NCI-H1694 treated with DMSO at 0.1 percent for 48 hours (cell line): ENCODE measurements around the gene CCDC124.

Experiments
- DNase-seq: peaks from one replicate; lab custom pipeline; 2025; lab: John Stamatoyannopoulos, UW

Gene CCDC124

DNA sequence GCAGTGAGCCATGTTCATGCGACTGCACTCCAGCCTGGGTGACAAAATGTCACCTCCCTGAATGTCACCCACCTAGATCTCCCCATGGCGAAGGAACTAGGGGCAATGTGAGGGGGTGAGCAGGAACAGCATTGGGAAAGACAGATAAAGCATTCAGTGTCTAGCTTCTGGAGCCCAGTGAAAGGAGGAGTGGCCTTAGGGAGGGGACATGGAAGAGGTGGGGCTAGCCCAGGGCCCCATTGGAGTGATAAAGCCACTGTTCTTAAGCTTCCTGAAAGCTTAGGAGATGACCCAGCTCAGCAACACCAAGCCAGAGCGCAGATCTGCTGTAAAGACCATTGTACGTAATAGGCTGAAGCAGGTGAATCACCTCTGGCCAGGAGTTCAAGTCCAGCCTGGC is 21.1 kb downstream of the CCDC124 start:
- no peak for DNase-seq

DNA sequence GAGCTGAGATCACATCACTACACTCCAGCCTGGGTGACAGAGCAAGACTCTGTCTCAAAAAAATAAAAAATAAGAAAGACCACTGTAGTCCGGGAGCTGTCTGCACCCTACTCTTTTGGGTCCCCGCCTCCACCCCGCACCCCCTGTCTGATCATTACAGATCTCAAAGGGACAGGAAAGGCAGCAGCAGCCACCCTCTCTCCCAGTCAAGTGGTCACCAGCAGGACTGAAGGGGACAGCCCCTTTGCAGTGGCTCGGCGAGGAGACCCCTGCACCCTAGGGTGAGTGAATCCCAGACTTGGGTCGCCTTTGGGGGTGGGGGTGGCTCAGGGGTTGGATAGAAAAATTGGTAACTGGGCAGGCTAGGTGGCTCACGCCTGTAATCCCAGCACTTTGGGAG is 21.6 kb downstream of the CCDC124 start:
- DNase-seq, result no peak

DNA sequence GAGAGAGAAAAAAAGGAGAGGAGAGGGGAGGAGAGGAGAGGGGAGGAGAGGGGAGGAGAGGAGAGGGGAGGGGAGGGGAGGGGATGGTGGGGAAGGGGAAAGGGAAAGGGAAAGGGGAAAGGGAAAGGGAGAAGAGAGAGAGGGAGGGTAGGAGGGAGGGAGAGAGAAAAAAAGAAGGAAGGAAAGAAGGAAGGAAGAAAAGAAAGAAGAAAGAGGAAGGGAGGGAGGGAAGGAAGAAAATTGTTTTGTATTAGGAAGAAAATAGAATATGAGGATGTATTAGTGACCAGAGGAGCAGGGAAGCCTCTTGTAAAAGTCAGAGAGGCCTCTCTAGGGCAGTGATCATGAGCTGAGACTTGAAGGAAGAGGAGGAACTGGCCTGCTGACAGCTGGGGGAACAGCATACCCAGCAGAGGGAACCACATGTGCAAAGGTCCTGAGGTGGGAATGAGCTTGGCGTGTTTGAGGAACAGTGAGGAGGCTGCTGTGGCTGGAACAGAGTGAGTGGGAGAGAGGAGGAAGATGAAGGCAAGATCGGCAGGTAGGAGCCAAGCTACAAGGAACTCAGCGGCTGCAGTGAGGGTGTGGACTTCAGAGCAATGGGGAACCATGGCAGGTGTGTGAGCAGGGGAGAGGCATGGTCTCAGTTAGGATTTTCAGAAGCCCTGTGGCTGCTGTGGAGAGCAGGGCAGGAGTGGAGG is 24.5 kb downstream of the CCDC124 start:
- DNase-seq, result no peak

DNA sequence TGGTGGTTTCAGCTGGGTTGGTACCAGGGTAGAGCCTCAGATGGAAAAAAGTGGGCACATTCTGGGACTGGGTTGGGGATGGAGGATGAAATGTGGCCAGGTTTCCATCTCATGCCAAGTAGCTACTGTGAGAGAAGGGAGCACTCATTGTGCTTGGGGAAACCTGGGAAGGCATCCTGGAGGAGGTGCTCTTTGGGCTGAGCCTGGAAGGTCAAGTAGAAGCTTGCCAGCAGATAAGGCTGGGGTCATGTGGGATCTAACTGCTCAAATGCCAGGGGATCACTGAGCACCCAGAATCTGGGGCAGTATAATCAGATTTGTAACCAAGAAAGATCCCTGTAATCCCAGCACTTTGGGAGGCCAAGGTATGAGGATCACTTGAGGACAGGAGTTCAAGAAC is 25.1 kb downstream of the CCDC124 start:
- DNase-seq, result no peak

DNA sequence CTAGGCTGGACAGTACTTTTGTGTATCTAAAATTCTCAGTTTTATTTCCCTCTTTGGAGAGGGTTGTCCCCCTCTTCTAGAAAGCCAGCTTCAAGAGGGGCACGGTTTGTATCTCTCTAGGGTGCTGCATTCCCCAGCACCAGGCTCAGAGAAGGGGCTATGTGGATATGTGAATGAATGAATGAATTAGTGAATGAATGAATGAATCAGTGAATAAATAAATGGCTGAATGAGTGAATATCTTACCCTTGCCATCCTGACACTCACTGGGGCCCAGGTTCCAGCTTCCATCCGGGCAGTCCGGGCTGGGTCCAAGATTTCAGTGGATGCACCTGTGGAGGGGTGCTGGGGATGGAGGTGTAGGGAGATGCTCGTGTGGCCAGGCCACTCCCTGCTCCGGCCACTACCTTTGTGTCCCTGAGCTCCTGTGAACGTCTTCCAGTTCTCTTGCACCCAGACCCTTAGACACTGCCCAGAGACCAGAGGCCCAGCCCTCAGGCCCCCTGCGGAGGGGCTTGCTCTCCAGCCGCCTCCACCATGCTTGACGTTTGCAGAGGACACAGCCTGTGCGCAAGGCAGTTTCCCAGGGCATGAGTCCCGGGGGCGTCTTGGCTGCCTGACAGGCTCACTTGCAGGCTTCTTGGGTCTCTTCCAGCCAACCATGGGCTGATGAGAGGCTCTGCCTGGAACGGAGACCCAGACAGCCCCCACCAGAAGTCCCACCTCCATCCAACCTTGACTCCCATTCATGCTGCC is 31.3 kb downstream of the CCDC124 start:
- no peak for DNase-seq

DNA sequence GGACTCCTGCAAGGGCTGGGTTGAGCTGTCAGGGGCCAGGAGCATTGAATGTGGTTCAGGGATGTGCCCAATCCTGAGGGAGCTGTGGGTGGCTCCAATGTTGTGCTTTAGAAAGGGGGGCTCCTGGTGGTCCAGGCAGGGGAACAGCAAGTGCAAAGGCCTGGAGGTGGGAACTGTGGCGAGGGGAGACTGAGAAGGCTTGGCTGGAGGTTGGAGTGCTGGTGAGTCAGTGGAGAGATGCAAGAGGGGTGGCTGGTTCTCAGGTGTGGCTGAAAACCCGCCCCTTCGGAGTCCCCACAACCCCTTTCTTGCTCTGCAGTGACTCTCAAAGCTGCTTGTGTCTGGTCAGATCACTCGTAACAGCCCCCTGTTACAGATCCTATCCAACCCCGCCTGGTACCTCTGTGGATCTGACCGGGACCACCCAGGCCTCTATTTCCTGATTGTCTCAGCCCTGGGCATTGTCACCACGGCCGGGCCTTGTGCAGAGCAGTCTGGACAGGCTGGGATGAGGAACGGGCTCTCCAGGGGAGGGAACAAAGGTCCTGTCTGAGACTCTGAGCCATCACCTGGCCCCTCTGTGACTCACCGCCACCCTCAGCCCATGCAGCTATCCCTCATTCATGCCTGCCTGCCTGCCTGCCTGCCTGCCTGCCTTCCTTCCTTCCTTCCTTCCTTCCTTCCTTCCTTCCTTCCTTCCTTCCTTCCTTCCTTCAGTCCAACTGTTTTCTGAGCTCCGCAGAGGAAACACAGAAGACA is 32.7 kb downstream of the CCDC124 start:
- no peak for DNase-seq

DNA sequence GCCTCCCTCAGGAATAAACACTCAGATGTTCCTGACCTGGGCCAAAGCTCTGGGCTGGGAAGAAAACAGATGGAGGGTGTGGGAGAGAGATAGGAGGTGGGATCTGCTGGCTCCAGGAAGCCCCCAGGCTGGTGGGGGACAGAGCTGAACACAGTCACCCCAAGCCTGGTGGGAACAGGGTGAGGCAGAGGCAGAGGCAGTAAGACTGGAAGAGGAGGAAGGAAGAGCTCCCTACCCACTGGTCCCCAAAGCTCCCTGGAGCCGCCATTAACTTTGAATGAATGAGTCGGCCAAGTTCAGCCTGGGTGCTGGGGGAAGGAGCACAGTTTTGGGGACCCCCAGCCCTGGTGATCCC is 33.3 kb downstream of the CCDC124 start:
- DNase-seq, result no peak

DNA sequence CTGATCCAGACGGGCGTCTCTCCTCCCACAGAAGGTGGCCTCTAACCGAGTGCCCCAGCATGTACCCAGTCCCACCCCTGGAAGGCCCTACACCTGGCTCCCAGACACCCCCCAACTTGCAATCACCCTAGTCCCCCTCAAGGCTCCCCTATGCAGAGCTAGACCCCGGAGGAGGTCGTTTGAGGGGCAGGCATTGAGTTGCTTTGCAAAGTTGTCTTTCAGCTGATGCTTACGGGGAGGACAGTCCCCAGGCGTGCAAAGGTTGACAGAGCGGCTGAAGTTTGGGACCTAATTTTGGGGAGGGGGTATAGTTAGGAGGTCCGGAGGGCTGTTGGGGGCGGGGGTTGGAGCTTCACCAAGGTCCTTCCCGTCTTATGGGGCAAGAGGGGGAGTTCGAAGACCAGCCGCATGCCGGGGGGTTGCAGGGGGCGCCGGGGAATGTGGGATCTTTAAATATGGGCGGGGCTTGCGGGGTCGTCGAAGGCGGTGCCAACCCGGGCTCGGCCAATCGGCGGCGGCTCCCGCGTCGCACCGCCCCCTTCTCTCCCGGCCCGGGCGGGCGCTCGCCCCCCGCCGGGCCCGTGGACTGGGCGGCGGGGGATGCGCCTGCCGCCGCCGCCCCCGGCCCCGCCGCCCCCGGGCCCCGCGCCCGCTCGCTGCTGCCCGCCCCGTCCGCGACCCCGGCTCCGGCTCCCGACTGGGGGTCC is 33.9 kb downstream of the CCDC124 start, which contains the start of gene KCNN1:
TSS of gene KCNN1 (plus strand) at position 558 of the 707 bp plus-strand sequence. CDS start 6,782 bp downstream, outside the sequence.
- DNase-seq, result no peak

DNA sequence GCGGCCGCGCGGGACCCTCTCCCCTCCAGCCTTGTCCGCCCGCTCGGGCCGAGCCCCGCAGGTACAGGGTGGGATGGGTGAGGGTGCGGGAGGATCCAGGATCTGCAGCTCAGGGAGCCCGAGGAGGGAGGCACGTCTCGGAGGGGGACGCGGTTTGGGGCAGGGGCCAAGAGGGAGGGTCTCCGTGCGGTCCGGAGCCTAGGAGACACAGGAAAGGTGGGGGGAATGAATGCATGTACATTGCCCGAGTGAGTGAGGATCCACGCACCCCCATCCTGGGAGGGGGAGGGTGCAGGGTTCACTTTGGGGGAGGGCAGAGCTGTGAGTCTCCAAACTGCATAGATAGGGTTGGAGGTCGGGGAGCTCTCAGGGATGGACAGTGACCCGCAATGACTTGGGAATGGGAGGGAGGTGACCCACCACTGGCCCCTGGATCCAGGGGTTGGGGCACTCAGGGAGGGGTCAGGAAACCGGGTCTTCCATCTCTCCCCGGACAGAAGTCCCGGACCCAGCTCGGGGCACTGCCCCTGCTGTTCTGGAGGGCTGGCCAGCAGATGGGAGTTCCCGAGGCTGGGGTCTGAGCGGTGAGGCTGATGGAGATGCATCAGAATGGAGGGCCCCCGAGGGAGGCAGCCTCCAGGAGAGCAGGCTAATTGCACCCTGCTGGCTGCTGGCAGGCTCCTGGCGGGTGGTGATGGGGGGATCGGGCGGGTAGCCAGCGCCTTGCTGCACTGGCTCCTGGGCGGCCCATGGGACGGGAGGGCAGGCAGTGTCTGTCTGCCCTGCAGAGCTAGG is 34.6 kb downstream of the CCDC124 start:
- no peak for DNase-seq

DNA sequence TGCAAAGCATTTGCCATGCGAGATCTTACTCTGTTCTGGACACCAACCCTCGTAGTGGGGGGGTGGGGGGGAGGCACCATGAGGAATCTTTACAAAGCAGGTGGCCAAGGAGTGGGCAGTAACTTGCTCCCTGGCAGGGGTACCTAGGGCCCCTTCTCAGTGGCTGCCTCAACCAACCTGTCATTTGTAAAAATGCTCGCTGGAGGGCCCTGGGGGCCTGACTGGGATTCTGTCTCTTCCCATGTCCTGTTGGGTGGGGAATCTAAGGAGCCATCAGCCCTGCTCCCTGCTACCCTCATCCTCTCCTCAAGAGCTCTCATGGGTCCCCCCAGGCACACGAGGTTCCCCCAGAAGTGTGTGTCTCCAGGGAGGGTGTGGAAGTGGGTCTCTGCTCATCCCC is 35.5 kb downstream of the CCDC124 start:
- DNase-seq, result peak; percentile 100

DNA sequence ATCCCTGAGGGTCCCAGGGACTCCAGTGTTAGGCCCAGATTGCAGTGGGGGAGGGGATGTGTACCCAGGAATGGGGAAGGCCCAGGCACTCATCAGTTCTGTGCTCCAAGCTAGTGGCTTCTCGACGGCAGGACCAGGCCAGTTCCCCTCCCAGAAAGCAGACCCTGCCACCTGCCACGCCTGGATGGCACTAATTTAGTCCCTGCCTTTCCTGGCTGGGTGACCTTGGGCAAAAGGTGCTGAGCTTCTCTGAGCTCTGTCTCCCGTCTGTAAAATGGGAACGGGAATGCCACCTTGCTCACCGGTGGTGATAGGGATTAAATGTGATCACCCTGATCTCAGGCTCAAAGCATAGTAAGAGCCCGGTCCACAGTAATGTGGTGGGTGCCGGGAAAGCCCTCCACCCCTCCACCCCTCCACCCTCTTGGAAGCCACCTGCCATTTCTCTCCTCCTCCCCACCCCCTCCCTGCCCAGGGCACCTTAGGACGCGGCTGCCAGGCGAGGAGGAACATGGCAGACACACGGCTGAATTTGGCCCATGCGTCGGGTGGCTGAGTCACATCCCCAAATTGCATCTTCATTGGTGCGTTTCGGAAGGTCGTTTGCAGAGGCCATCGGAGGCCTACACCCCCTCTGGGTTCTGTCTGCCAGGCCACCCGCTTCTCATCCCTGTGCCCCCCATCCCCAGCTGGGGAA is 36.4 kb downstream of the CCDC124 start:
- no peak for DNase-seq

DNA sequence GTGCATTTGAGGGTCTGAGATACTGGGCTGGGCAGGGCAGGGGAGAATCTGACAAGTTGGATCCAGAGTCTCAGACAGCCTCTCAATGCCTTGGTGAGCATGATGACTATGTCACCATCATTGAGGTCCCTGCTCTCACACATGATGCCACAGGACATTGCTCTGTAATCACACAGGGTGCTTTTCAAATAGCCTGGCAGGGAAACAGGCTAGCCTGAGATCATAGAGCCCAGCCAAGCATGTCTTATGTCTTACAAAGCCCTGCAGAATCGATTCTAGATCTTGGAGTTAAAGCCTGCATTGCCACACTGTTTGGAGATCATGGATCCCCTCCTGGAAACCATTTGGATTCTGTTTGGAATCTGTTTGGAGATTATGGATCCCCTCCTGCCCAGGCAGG is 39.4 kb downstream of the CCDC124 start:
- no peak for DNase-seq

DNA sequence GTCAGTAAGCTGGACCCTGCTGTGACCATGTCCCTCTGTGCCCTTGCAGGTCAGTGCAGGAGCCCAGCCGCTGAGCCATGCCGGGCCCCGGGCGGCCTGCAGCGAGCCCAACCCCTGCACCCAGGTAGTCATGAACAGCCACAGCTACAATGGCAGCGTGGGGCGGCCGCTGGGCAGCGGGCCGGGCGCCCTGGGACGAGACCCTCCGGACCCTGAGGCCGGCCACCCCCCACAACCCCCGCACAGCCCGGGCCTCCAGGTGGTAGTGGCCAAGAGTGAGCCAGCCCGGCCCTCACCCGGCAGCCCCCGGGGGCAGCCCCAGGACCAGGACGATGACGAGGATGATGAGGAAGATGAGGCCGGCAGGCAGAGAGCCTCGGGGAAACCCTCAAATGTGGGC is 40.9 kb downstream of the CCDC124 start:
- DNase-seq, result no peak

DNA sequence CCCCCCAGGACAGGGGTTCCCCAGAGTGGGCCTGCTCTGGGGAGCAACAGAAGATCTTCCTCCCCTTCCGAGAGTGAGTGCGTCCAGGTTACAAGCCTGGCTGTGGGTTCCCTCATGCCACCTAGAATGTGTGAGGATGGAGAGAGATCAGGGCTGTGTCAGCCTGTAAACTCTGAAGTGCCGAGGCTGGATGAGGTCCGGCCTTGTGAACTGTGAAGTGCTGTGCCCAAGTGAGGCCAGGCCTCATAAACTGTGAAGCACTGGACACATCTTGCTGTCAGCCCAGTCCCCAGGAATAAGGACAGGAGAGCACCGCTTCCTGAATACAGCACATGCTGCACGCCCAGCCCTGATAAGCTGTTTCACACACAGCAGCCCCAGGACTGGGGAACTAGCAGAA is 41.7 kb downstream of the CCDC124 start:
- DNase-seq, result no peak

DNA sequence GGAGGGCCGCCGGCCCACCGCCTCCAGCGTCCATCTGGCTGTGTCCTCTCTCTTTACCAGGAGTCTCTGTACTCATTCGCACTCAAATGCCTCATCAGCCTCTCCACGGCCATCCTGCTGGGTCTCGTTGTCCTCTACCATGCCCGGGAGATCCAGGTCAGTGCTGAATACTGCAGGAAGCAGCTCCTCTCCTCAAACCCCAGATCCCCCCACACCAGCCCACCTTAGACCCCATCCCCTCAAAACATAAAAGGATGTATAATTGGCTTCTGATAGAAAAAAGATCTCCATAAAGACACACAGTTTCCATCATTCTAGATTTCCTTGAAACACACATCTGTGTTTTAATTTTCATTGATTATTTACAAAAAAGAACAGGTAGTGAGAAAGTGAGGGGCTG is 42.2 kb downstream of the CCDC124 start:
- DNase-seq, result no peak

DNA sequence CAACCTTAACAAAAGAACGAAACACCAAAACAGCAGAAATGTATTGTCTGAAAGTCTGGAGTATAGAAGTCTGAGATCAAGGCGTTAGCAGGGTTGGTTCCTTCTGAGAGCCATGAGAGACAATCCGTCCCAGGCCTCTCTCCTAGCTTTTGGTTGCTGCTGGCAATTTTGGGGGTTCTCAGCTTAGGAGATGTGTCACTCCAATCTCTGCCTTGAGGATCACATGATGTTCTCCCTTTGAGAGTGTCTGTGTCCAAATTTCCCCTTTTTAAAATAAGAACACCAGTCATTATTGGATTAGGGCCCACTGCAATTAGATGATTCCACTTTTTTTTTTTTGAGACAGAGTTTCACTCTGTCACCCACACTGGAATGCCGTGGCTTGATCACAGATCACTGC is 44.2 kb downstream of the CCDC124 start:
- no peak for DNase-seq

DNA sequence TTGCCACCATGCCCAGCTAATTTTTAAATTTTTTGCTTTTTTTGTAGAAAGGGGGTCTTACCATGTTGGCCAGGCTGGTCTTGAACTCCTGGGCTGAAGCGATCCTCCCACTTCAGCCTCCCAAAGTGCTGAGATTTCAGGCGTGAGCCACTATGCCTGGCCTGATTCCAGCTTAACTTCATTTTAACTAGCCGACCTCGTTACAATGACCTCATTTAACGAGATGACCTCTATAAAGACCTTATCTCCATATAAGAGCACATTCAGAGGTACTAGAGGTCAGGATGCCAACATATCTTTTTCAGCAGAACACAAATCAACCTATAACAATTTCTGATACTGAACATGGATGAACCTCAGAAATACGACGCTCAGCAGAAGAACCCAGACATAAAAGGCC is 44.7 kb downstream of the CCDC124 start:
- DNase-seq, result no peak

DNA sequence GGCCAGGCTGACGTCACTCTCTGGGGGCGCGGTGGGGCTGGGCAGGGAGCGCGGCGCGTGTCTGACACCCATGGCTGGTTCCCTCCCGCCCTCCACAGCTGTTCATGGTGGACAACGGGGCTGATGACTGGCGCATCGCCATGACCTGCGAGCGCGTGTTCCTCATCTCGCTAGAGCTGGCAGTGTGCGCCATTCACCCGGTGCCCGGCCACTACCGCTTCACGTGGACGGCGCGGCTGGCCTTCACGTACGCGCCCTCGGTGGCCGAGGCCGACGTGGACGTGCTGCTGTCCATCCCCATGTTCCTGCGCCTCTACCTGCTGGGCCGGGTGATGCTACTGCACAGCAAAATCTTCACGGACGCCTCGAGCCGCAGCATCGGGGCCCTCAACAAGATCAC is 48.8 kb downstream of the CCDC124 start:
- no peak for DNase-seq

DNA sequence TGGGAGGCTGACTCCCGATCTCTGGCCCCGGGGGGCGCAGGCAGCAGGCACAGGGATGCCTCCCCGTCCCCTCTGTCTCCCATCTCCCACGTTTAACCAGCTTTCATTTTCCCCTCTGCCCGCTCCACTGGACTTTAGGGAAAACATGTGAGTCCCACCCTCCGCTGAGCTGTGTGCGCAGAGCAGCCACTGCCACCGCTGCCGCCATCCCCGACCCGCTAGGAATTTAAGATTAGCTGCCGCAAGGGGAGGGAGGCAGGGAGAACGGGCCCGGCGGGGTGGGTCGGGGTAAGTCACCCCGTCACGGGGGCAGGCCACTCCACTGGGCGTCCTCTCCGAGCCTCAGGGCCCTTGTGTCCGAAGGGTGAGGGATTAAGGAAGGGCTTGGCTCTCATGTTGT is 49.6 kb downstream of the CCDC124 start:
- DNase-seq, result no peak

DNA sequence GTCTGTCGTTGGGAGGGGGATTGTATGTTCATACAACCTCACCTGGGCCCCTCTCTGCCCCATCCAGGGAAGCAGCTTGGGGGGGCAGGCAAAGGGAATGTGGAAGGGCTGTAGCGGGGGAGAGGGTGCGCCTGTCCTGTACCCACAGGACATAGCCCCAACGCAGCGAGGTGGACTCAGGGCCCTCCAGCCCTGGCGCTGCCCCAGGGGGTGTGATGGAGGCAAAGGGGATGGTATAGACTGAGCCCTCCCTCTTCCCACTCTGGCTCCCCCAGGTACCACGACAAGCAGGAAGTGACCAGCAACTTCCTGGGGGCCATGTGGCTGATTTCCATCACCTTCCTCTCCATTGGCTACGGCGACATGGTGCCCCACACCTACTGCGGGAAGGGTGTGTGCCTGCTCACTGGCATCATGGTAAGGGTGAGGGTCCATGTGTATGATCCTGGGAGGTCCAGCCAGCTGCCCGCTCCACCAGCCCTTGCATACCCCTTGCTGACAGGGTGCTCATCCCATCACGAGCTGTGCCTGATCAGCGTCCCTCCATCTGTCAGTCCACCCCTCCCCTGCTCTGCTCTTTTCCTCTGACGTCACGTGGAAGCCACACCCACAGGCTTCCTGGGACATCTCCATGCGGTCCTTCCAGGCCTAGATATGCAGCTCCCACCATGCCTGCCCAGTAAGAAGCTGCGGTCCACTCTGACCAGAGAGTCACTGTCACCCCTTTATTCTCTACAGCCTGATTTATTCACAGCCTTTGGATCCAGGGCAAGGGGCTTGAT is 52.4 kb downstream of the CCDC124 start:
- DNase-seq, result no peak
